Measurements from ENCODE around the gene WWOX. TPM values are rescaled to one million over a fixed set of nuclear protein-coding genes. Genes with fewer than 3 reads are reported as not detected.
"Not testable (repeated sequence)": the region's sequence is repeated elsewhere in the genome, so short reads cannot be mapped to it uniquely, and the experiment has no call there.

WWOX gene
- total RNA-seq, 1 experiment from 2014 or later: 38.9 TPM

GRCh38 chr16:79253100-79253631 is 1153.7 kb downstream of the WWOX start:
- in situ Hi-C loops (cut with HindIII; ENCODE audit: low sequenced_read_pairs): no loop called here
- DNase-seq (ENCODE audit: low spot score): no peak

GRCh38 chr16:79257953-79258490 is 1158.6 kb downstream of the WWOX start:
- in situ Hi-C loops (cut with HindIII; ENCODE audit: low sequenced_read_pairs): no loop called here
- DNase-seq (ENCODE audit: low spot score): no peak

- in situ Hi-C loops (cut with HindIII; ENCODE audit: low sequenced_read_pairs); DNase-seq (ENCODE audit: low spot score): not testable (repeated sequence)
These were observed 1161.4 kb downstream of the WWOX start for GRCh38 chr16:79260890-79261289.

GRCh38 chr16:79261481-79261940 is 1162.1 kb downstream of the WWOX start:
- in situ Hi-C loops (cut with HindIII; ENCODE audit: low sequenced_read_pairs): no loop called here
- DNase-seq (ENCODE audit: low spot score): peak; percentile 17

DNA sequence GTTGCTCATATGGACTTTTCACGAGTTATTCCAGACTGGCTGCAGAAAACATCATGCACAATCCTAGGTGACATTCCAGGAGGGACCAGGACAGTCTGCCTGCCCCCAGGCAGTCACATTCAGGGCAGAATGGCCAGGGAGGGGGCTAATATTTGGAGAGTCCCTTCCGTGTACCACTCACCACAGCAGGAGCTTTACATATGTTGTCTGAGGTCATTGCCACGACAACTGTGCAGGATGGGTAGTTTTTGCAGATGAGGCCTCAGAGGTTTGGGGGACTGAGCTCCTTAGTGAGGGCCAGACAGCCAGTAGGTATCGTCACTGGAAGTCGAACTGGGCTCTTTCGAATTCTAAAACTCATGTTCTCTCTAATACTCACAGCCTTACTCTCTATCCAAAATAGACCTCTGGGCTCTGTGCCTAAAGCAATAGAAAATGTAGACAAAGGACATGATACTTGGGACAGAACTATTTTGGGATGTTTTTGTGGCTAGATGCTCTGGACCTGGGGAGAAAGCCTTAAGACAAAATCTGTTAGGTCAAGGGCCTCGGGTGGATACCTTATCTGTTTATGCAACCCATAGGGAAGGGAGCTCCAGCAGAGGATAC is 1162.6 kb downstream of the WWOX start:
- DNase-seq (ENCODE audit: low spot score): no peak
- in situ Hi-C loops (cut with HindIII; ENCODE audit: low sequenced_read_pairs): no loop called here

Other genes with a start within 250 kb of the WWOX start
- not detected in 2 replicates for gene CLEC3A, start 77.1 kb upstream of the WWOX start, total RNA-seq (2014; rRNA removed; shearing (Covaris generic))

Data from G401 (cell line).